Effector CD8-positive, alpha-beta T cell (primary cell): ENCODE data around the gene SLC26A1.

ENCODE experiments used
- DNase-seq: peaks from one replicate; lab custom pipeline; 2025; lab: John Stamatoyannopoulos, UW

Gene SLC26A1

GRCh38 chr4:998096-998691 lies 5.0 kb upstream of the SLC26A1 start:
- no peak for DNase-seq

GRCh38 chr4:997375-998071 lies 4.3 kb upstream of the SLC26A1 start:
- DNase-seq: no peak

- DNase-seq: no peak
These were observed 3.8 kb upstream of the SLC26A1 start for GRCh38 chr4:996997-997374.

- DNase-seq: no peak
These were observed 3.1 kb upstream of the SLC26A1 start for GRCh38 chr4:996030-996996.

GRCh38 chr4:995311-996026 lies 2.3 kb upstream of the SLC26A1 start:
- no peak for DNase-seq

GRCh38 chr4:992297-993110 lies 700 bp downstream of the SLC26A1 start:
- DNase-seq: no peak

GRCh38 chr4:991451-992296 lies 1.5 kb downstream of the SLC26A1 start:
- DNase-seq: no peak

GRCh38 chr4:990746-991367 lies 2.3 kb downstream of the SLC26A1 start:
- DNase-seq: no peak

GRCh38 chr4:989722-990471 lies 3.3 kb downstream of the SLC26A1 start:
- DNase-seq: no peak

- no peak for DNase-seq
These were observed 4.2 kb downstream of the SLC26A1 start for GRCh38 chr4:988726-989721.

GRCh38 chr4:987624-988513 lies 5.3 kb downstream of the SLC26A1 start:
- no peak for DNase-seq

- peak; percentile 82 for DNase-seq
These were observed 6.2 kb downstream of the SLC26A1 start, which contains the start of gene IDUA for GRCh38 chr4:986879-987623. IDUA (plus strand) TSS chr4:987044; CDS start chr4:987085, 41 bp downstream.

- no peak for DNase-seq
These were observed 6.8 kb downstream of the SLC26A1 start for GRCh38 chr4:986428-986878.

- DNase-seq: peak; percentile 57
These were observed 7.9 kb downstream of the SLC26A1 start for GRCh38 chr4:985123-985830.
